WTC11 (cell line): Measurements from ENCODE around the gene HES5. TPM values are rescaled to one million over a fixed set of nuclear protein-coding genes. Genes with fewer than 3 reads are reported as not detected.

Experiments used
- ATAC-seq: fragments of 200-7000 bp; cut with Tn5 transposase; 2 replicates; pipeline ENCODE4 v1.10.0; 2021; ENCODE audit warnings: mild to moderate bottlenecking, moderate library complexity
- CTCF ChIA-PET: fragments of 300-600 bp; sonication (Branson Sonifier 250); formaldehyde crosslinking; loops from one replicate; lab custom pipeline; 2021; ENCODE audit warnings: antibody characterized with exemption; lab: Charles Lee
- POLR2A ChIA-PET: fragments of 350-600 bp; sonication (Branson Sonifier 250); formaldehyde crosslinking; loops from one replicate; lab custom pipeline; 2021; ENCODE audit warnings: antibody characterized with exemption; lab: Charles Lee
- DNase-seq: peaks from one replicate; pipeline ENCODE4 v3.0.0; 2021; ENCODE audit warnings: low spot score
- H3K27ac Mint-ChIP-seq: 2 replicates; pipeline ENCODE4 v1.8.0; 2021; ENCODE audit warnings: mixed read lengths
- H3K27me3 Mint-ChIP-seq: 2 replicates; pipeline ENCODE4 v1.8.0; 2021; ENCODE audit warnings: low read depth, mild to moderate bottlenecking, moderate library complexity, mixed read lengths
- H3K36me3 Mint-ChIP-seq: 2 replicates; pipeline ENCODE4 v1.8.0; 2021; ENCODE audit warnings: mixed read lengths
- H3K4me1 Mint-ChIP-seq: 2 replicates; pipeline ENCODE4 v1.8.0; 2022; ENCODE audit warnings: mixed read lengths
- H3K4me3 Mint-ChIP-seq: 2 replicates; pipeline ENCODE4 v1.8.0; 2021; ENCODE audit warnings: mild to moderate bottlenecking, moderate library complexity, mixed read lengths
- H3K9me3 Mint-ChIP-seq: 2 replicates; pipeline ENCODE4 v1.8.0; 2021; ENCODE audit warnings: mixed read lengths
- ESRRA ChIP-seq: sonication (generic); formaldehyde crosslinking; IDR thresholded peaks from 2 replicates; pipeline ENCODE4 v1.8.1; 2022; ENCODE audit warnings: mild to moderate bottlenecking, missing genetic modification reagents, borderline replicate concordance
- MYBL2 ChIP-seq: sonication (generic); formaldehyde crosslinking; IDR thresholded peaks from 2 replicates; pipeline ENCODE4 v1.8.1; 2023; ENCODE audit warnings: mild to moderate bottlenecking, moderate library complexity, missing genetic modification reagents
- SMAD3 ChIP-seq: sonication (generic); formaldehyde crosslinking; IDR thresholded peaks from 2 replicates; pipeline ENCODE4 v1.8.0; 2022; ENCODE audit warnings: missing genetic modification reagents, mild to moderate bottlenecking, borderline replicate concordance
- SMAD4 ChIP-seq: sonication (generic); formaldehyde crosslinking; IDR thresholded peaks from 2 replicates; pipeline ENCODE4 v1.8.0; 2022; ENCODE audit warnings: mild to moderate bottlenecking, missing genetic modification reagents
- ZNF121 ChIP-seq: sonication (generic); formaldehyde crosslinking; IDR thresholded peaks from 2 replicates; pipeline ENCODE4 v1.8.0; 2023; ENCODE audit warnings: missing genetic modification reagents
- ZNF396 ChIP-seq: fragments of 250-450 bp; sonication (Bioruptor Pico); IDR thresholded peaks from 2 replicates; pipeline ENCODE4 v1.8.0; 2021; ENCODE audit warnings: mild to moderate bottlenecking, moderate library complexity, borderline replicate concordance
- total RNA-seq: library from RNA; stranded (reverse); gene quantifications from 3 replicates; pipeline ENCODE4 v1.2.3, GENCODE V29; 2021
- TF ChIP-seq, protein P1 (sequence below): sonication (generic); formaldehyde crosslinking; IDR thresholded peaks from 2 replicates; pipeline ENCODE4 v1.8.1; 2022; ENCODE audit warnings: low read depth, mild to moderate bottlenecking, moderate library complexity, missing genetic modification reagents, borderline replicate concordance
- TF ChIP-seq, protein P2 (sequence below): fragments of 200-600 bp; IDR thresholded peaks from 2 replicates; pipeline ENCODE4 v1.8.0; 2022; ENCODE audit warnings: antibody characterized with exemption
- TF ChIP-seq, protein P3 (sequence below): sonication (generic); formaldehyde crosslinking; IDR thresholded peaks from 2 replicates; pipeline ENCODE4 v1.8.1; 2023; ENCODE audit warnings: mild to moderate bottlenecking, moderate library complexity, missing genetic modification reagents

Gene HES5
- total RNA-seq, 1 experiment from 2014 or later: not detected

DNA sequence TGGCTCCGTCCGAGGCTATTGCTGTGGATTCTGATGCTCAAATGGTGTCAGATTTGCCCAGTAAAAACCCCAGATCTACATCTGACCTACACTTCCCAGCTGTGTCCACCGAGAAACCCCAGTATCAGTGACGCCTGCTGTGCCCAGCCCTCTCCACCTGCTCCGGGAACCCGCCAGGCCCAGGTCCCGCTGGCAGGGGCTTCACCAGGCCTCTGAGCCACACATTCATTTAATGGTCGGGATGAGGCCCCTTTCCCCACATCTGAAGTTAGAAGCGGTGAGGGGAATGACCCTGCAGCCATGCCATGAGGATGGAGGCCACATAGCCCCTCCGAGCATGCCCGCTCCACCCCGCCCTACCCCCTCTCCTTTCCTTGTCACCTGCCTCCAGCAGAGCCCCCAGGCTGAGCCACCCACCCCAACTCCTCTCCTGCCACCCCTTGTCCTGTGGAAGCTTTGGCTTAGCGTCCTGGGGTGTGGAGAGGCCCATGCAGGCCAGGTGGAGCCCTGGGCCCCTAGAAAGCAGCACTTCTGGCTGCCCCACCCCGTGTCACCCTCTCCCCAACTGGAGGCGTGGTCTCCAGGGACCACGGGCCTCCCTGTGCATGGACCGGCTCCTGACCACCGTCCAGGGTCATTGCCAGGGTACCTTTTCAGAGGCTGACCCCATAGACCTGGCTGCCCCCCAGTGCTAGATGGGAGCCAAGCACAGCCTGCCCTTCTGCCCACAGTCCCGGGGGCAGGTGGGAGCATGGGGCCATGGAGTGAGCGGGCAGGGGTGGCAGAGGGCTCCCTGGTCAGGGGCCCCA lies 34.1 kb upstream of the HES5 start (continued):
- TF ChIP-seq, protein P1, sequence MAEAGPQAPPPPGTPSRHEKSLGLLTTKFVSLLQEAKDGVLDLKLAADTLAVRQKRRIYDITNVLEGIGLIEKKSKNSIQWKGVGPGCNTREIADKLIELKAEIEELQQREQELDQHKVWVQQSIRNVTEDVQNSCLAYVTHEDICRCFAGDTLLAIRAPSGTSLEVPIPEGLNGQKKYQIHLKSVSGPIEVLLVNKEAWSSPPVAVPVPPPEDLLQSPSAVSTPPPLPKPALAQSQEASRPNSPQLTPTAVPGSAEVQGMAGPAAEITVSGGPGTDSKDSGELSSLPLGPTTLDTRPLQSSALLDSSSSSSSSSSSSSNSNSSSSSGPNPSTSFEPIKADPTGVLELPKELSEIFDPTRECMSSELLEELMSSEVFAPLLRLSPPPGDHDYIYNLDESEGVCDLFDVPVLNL: no peak
- no peak for TF ChIP-seq ZNF396 (CRISPR knock-in tag)

DNA sequence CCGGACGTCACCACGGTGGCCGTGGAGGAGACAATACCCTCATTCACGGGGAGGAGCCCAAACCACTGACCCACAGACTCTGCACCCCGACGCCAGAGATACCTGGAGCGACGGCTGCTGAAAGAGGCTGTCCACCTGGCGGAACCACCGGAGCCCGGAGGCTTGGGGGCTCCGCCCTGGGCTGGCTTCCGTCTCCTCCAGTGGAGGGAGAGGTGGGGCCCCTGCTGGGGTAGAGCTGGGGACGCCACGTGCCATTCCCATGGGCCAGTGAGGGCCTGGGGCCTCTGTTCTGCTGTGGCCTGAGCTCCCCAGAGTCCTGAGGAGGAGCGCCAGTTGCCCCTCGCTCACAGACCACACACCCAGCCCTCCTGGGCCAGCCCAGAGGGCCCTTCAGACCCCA lies 33.1 kb upstream of the HES5 start:
- Mint-ChIP-seq H3K36me3 (no peaks in the 10 kb centered on the region), H3K9me3 (no peaks in the 10 kb centered on the region), H3K4me3 (no peak overlapping the region), H3K27ac (no peak overlapping the region), H3K27me3 (no peaks in the 10 kb centered on the region), H3K4me1 (0 out of 2 replicates have a peak, but pooled peaks cover 3% of the 10 kb centered on the region)
- ATAC-seq: no peak
- ChIA-PET POLR2A (no interaction called here), CTCF (interaction anchor here (2.7 to 3.8 kb wide), 2 partner anchors 22 to 23 kb away, joined by 8 to 28 read pairs; partner anchors contain the start of gene PRXL2B)
- TF ChIP-seq SMAD4 (CRISPR knock-in tag) (no peak), MYBL2 (CRISPR knock-in tag) (no peak), ESRRA (CRISPR knock-in tag) (no peak), SMAD3 (CRISPR knock-in tag) (no peak)
- TF ChIP-seq, protein P2, sequence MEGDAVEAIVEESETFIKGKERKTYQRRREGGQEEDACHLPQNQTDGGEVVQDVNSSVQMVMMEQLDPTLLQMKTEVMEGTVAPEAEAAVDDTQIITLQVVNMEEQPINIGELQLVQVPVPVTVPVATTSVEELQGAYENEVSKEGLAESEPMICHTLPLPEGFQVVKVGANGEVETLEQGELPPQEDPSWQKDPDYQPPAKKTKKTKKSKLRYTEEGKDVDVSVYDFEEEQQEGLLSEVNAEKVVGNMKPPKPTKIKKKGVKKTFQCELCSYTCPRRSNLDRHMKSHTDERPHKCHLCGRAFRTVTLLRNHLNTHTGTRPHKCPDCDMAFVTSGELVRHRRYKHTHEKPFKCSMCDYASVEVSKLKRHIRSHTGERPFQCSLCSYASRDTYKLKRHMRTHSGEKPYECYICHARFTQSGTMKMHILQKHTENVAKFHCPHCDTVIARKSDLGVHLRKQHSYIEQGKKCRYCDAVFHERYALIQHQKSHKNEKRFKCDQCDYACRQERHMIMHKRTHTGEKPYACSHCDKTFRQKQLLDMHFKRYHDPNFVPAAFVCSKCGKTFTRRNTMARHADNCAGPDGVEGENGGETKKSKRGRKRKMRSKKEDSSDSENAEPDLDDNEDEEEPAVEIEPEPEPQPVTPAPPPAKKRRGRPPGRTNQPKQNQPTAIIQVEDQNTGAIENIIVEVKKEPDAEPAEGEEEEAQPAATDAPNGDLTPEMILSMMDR: no peak
- TF ChIP-seq, protein P3, sequence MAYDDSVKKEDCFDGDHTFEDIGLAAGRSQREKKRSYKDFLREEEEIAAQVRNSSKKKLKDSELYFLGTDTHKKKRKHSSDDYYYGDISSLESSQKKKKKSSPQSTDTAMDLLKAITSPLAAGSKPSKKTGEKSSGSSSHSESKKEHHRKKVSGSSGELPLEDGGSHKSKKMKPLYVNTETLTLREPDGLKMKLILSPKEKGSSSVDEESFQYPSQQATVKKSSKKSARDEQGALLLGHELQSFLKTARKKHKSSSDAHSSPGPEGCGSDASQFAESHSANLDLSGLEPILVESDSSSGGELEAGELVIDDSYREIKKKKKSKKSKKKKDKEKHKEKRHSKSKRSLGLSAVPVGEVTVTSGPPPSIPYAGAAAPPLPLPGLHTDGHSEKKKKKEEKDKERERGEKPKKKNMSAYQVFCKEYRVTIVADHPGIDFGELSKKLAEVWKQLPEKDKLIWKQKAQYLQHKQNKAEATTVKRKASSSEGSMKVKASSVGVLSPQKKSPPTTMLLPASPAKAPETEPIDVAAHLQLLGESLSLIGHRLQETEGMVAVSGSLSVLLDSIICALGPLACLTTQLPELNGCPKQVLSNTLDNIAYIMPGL (CRISPR knock-in tag): no peak
- no peak for DNase-seq

DNA sequence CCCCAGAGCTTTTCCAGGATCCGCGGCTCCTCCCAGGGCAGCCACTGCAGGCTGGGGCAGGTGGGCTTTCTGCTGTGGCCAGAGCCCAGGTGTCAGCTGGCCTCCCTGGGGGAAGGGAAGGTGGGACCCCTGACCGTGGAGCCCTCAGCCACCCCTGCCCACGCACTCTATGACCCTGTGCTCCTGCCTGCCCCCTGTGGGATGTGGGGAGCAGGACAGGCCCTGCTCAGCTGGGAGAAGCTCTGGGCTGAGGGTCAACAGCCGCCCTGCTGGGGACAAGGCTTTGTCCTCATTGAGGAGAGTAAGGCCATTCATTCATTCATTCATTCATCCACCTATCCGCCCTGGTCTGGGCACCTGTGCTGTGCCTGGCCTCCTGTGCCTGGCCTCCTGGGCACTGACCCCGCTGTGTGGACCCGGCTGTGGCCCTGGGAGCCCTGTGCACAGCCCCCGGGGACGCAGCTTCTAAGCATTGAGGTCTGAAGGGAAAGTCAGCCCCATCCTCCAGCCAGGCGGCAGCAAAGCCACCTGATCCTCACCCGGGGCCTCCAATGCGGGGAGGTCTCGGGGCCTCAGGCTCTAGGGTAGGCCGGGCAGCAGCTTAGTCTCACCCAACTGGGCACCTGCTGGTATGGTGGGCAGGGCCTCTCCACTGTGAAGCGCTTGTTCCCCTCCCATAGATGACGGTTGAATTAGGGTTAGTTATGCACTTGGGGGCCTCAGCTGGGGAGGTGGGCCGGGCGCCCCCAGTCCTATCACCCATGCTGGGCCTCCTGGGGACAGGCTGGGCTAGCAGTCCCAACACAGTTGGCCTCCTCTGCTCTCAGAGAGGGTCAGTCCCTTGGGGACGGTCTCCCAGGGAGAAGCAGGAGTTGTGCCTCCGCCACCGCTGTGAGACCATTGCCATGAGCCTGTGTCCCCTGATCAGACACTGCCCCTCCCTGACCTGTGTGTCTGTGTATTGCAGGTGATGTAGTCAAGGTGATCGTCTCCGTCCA lies 32.1 kb upstream of the HES5 start:
- peak; percentile 56 for DNase-seq
- H3K27ac Mint-ChIP-seq: no peak overlapping the region

More for the DNA sequence above, 32.1 kb upstream of the HES5 start:
- H3K4me1 Mint-ChIP-seq: 0 out of 2 replicates have a peak, but pooled peaks cover 3% of the 10 kb centered on the region
- CTCF ChIA-PET: interaction anchor here (0.6 to 3.8 kb wide), 25 partner anchors 10 to 929 kb away, joined by 3 to 28 read pairs (median 5); partner anchors contain the start of genes PANK4 and PRXL2B
- POLR2A ChIA-PET: interaction anchor here (0.8 kb wide), 2 partner anchors 23 to 24 kb away, joined by 3 read pairs; partner anchors contain the start of gene PRXL2B
- TF ChIP-seq ZNF121 (CRISPR knock-in tag): no peak
- TF ChIP-seq, protein P2: peak; percentile 51; the same call in 1 of the 2 replicates
- no peaks in the 10 kb centered on the region for H3K36me3 Mint-ChIP-seq
- H3K4me3 Mint-ChIP-seq: no peak overlapping the region
- ATAC-seq: peak; percentile 83
- no peaks in the 10 kb centered on the region for H3K27me3 Mint-ChIP-seq
- H3K9me3 Mint-ChIP-seq: no peaks in the 10 kb centered on the region
